Nephron (organoid): Measurements from ENCODE around the gene AANAT.
A peak's percentile ranks its signal among the peaks of the same experiment; 100 is the strongest.

Experiments used
- H3K27ac Mint-ChIP-seq, 3 experiments: 2 replicates each; pipeline ENCODE4 v1.8.0; 2020; ENCODE audit warnings: mixed read lengths in 3 of 3, mild to moderate bottlenecking in 2 of 3, moderate library complexity in 1 of 3
- H3K27me3 Mint-ChIP-seq: 2 replicates; pipeline ENCODE4 v1.8.0; 2021; ENCODE audit warnings: low read depth, mild to moderate bottlenecking, moderate library complexity, mixed read lengths
- H3K36me3 Mint-ChIP-seq: 2 replicates; pipeline ENCODE4 v1.8.0; 2020; ENCODE audit warnings: low read depth, mixed read lengths
- H3K4me1 Mint-ChIP-seq: 2 replicates; pipeline ENCODE4 v1.8.0; 2020; ENCODE audit warnings: mixed read lengths
- H3K4me3 Mint-ChIP-seq, 3 experiments: 2 replicates each; pipeline ENCODE4 v1.8.0; 2020; ENCODE audit warnings: mild to moderate bottlenecking in 3 of 3, mixed read lengths in 3 of 3, moderate library complexity in 2 of 3
- H3K9me3 Mint-ChIP-seq: 2 replicates; pipeline ENCODE4 v1.8.0; 2020; ENCODE audit warnings: mixed read lengths
- TF ChIP-seq, protein P1 (sequence below), 3 experiments: fragments of 200-600 bp; sonication (generic); IDR thresholded peaks; one replicate each; pipeline ENCODE4 v1.5.0; 2021; ENCODE audit warnings: antibody characterized with exemption in 3 of 3; ENCODE audit not compliant: unreplicated experiment in 3 of 3

AANAT gene

DNA sequence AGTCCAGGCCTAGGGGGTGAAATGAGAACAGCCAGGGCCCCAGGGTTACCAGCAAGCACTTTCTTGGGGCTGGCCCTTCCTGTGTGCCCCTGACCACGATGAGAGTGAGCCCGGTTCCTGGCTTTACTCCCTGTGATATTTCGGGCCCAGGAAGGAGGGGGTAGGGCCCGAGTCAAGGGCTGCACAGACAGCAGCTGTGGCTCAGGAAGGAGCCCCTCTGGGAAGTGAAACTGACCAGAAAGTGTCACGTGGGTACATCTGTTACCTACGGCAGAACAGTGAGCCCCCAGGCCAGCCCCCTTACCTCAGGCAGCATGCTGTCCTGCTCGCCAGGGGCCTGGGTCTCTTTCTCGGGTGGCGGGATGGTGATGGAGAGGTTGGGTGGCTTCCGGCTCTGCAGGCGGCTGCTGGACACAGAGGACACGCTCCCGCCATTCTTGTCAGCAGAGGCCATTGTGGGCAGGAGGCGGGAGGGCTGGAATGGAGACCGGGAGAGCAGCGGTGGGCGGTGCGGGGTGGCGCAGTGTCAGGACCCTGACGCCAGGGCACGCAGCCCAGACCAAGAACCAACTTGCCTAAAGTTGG lies 13.8 kb downstream of the AANAT start:
- Mint-ChIP-seq H3K36me3 (no peaks in the 10 kb centered on the region), H3K9me3 (no peaks in the 10 kb centered on the region), H3K4me1 (peaks cover 12% of the 10 kb centered on the region), H3K27ac (peak overlapping the region; percentile 11 to 62 (median 37)), H3K27me3 (peaks cover 3% of the 10 kb centered on the region), H3K4me3 (no peak overlapping the region)
- TF ChIP-seq, protein P1, sequence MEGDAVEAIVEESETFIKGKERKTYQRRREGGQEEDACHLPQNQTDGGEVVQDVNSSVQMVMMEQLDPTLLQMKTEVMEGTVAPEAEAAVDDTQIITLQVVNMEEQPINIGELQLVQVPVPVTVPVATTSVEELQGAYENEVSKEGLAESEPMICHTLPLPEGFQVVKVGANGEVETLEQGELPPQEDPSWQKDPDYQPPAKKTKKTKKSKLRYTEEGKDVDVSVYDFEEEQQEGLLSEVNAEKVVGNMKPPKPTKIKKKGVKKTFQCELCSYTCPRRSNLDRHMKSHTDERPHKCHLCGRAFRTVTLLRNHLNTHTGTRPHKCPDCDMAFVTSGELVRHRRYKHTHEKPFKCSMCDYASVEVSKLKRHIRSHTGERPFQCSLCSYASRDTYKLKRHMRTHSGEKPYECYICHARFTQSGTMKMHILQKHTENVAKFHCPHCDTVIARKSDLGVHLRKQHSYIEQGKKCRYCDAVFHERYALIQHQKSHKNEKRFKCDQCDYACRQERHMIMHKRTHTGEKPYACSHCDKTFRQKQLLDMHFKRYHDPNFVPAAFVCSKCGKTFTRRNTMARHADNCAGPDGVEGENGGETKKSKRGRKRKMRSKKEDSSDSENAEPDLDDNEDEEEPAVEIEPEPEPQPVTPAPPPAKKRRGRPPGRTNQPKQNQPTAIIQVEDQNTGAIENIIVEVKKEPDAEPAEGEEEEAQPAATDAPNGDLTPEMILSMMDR (IDR thresholded peaks at IDR 0.05; ENCODE audit: unreplicated experiment in 3 of 3), result no peak

DNA sequence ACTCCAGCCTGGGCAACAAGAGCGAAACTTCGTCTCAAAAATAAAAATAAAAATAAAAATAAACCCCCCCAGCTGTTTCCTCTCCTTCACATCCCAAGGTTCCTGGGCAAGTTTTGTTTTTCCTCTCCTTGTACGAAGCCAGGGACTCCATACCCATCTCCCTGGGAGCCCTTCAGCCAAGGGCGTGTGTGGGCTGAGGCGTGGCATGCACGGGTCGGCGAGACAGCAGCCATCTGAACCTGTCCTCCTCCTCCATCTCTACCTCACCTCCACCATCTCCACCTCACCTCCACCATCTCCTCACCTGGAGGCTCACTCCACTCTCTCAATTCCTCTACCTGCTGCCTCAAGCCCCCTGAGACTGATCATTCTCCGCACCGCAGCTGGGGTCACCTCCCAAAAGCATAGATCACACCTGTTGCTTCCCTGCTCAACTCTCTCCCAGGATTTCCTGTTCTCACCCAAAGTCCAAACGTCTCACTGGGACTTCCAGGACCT lies 16.9 kb downstream of the AANAT start:
- Mint-ChIP-seq H3K9me3 (no peaks in the 10 kb centered on the region), H3K36me3 (no peaks in the 10 kb centered on the region), H3K27me3 (peaks cover 3% of the 10 kb centered on the region), H3K4me3 (no peak overlapping the region), H3K27ac (no peak overlapping the region), H3K4me1 (peaks cover 12% of the 10 kb centered on the region)
- TF ChIP-seq, protein P1 (IDR thresholded peaks at IDR 0.05; ENCODE audit: unreplicated experiment in 3 of 3), result no peak

DNA sequence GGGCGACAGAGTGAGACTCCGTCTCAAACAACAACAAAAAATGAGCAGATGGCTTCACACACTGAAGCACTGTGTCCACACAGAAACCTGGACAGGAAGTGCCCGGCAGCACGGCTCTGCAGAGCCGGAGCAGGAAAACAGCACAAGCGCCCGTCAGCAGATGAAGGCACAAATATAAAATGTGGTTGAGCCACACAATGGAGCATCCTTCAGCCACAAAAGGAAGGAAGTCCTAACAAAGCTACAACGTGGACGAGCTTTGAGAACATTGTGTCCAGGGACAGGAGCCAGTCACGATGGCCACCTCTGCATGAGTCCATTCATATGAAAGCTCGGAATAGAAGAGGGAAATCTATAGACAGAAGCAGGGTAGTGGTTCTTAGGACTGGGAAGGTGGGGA lies 18.2 kb downstream of the AANAT start:
- H3K4me3 Mint-ChIP-seq, result no peak overlapping the region
- H3K27ac Mint-ChIP-seq, result no peak overlapping the region
- no peaks in the 10 kb centered on the region for H3K9me3 Mint-ChIP-seq
- H3K4me1 Mint-ChIP-seq, result peaks cover 9% of the 10 kb centered on the region
- TF ChIP-seq, protein P1 (IDR thresholded peaks at IDR 0.05; ENCODE audit: unreplicated experiment in 3 of 3), result no peak
- H3K27me3 Mint-ChIP-seq, result peaks cover 3% of the 10 kb centered on the region
- H3K36me3 Mint-ChIP-seq, result no peaks in the 10 kb centered on the region

DNA sequence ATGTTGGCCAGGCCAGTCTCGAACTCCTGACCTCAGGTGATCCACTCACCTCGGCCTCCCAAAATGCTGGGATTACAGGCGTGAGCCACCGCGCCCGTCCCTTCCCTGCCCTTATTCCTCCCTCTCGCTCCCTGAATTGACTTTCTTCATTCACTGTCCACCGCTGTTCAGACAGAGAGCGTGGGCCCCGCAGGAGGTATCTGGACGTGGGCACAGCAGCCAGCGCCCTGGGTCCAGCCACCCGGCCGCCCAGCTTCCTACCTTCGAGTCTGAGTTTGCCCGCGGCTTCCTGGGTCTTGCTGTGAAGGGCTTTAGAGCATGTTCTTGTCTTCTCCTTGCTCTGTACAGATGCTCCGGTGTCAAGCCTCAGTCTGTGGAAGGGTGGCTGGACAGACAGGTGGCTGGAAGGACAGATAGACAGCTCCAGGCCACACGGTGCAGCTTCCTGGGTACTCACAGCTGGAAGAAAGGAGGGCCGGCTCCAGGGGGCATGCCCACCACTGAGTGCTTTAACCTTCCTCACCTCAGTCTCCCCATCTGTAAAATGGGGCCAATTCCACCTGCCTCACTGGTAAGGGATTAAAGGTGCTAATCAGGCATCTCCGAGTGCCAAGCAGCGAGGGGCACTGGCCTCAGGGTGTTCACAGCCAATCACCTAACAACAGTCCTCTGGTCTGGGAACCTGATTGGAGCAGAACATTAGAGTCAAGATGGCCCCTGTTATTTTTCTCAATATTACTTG lies 20.2 kb downstream of the AANAT start:
- Mint-ChIP-seq H3K36me3 (no peaks in the 10 kb centered on the region), H3K4me1 (peaks cover 4% of the 10 kb centered on the region), H3K27me3 (peaks cover 13% of the 10 kb centered on the region), H3K27ac (no peak overlapping the region), H3K4me3 (no peak overlapping the region), H3K9me3 (no peaks in the 10 kb centered on the region)
- TF ChIP-seq, protein P1 (IDR thresholded peaks at IDR 0.05; ENCODE audit: unreplicated experiment in 3 of 3), result no peak

DNA sequence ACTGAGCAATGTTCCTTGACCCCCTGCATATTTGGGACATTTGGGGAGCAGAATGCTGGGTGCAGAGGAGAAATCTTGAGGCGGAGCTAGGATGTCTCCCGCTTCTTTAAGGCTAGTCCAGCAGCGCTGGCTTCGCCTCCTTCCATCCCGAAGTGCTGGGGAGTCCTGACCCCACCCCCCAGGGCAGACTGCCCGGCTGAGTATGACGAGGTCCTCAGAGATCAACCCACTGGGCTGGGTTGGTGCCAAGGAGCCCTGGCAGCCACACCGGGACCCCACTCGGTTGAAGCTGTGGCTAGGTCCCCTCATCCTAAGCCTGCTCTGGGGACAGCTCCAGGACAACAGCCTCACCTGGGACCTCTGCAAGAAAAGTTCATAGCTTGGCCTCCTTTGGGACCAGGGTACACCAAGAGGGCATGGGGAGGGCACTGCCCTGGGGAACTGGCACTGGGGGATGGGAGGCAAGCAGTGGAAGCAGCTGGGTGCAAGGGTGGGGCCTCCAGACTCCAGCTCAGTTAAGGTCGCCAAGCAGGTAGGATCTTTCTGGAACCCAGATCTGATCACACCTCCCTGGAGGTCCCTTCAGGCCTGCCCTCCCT lies 22.8 kb downstream of the AANAT start:
- Mint-ChIP-seq H3K27me3 (peaks cover 10% of the 10 kb centered on the region), H3K27ac (no peak overlapping the region), H3K9me3 (no peaks in the 10 kb centered on the region), H3K4me1 (peaks cover 12% of the 10 kb centered on the region), H3K36me3 (no peaks in the 10 kb centered on the region), H3K4me3 (no peak overlapping the region)
- TF ChIP-seq, protein P1 (IDR thresholded peaks at IDR 0.05; ENCODE audit: unreplicated experiment in 3 of 3), result no peak
